GM18502 (cell line): ENCODE data around the gene C2orf74.

Experiments used
- ATAC-seq: cut with Tn5 transposase; IDR thresholded peaks from one replicate; pipeline ENCODE4 v1.9.1; 2021; ENCODE audit warnings: mild to moderate bottlenecking; ENCODE audit not compliant: unreplicated experiment, poor library complexity

The C2orf74 gene

DNA sequence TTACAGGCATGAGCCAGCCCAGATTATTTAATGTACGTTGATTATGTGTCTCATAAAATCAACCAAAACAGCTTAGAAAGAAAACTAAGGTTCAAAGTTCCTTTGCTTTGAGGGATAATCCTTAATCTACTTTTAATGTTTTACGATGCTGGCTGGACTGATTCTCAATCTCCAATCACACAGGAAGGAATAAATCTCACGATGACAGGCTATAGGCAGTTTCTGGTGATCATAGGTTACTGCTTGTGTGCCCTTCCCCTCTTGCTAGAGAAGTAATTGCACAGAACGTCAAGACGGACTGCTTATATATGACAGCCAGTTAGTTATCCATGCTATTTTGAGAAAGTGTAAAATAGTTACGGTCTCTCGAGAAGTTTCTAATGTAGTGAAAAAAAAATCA, 43.1 kb downstream of the C2orf74 start:
- no peak for ATAC-seq

DNA sequence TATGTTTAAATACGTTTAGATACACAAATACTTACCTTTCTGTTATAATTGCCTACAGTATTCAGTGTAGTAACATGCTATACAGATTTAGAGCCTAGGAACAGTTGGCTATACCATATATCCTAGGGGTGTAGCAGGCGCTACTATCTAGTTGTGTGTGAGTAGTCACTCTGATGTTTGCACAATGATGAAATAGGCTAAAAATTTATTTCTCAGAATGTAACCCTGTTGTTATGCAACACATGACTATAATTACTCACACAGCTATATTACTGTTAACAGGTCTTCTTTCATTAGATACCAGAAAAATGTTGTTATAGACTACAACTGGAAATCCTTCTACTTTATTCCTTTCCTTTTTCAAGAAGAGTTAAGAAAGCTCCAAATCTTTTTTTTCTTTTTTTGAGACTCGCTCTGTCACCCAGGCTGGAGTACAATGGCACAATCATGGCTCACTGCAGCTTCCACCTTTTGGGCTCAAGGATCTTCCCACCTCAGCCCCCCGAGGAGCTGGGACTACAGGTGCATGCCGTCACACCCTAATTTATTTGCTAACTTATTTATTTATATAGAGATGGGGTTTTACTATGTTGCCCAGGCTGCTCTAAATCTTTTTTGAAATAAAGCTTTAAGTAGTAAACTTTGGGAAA, 48.5 kb downstream of the C2orf74 start:
- ATAC-seq, result no peak

DNA sequence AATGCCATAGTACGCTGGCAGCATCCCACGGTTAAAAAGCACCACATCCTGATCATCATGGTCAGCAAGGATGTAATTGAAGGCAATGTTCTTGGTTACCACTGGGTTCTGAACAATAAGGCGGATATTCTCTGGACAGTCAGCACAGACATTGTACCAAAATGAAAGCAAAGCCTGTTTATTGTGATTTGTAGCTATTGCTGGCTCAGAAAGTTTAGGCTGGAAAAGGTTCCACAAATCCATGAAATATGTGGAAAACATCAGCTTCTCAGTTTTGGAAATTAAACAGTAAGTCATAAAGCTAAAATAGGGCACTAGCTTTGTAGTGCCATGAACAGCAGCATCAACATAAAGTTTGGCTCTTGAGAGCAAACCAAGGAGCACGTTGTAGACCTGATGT, 52.2 kb downstream of the C2orf74 start:
- ATAC-seq, result no peak
